HG03135 (cell line): ENCODE measurements around the gene PRPF18.

Experiments
- ATAC-seq: cut with Tn5 transposase; IDR thresholded peaks from one replicate; pipeline ENCODE4 v1.9.1; 2021; ENCODE audit warnings: mild to moderate bottlenecking, moderate library complexity; ENCODE audit not compliant: unreplicated experiment

The PRPF18 gene

GRCh38 chr10:13604357-13605040 is 17.7 kb downstream of the PRPF18 start:
- no peak for ATAC-seq

- ATAC-seq: no peak
Observed at GRCh38 chr10:13608246-13608853, 21.6 kb downstream of the PRPF18 start.

GRCh38 chr10:13612654-13613373 is 26.0 kb downstream of the PRPF18 start:
- ATAC-seq: no peak

- no peak for ATAC-seq
Observed at GRCh38 chr10:13613519-13613918, 26.8 kb downstream of the PRPF18 start.

- ATAC-seq: no peak
Observed at GRCh38 chr10:13614530-13615332, 28.0 kb downstream of the PRPF18 start.

- no peak for ATAC-seq
Observed at GRCh38 chr10:13615650-13616300, 29.0 kb downstream of the PRPF18 start.

- ATAC-seq: no peak
Observed at GRCh38 chr10:13617116-13617515, 30.4 kb downstream of the PRPF18 start.

- ATAC-seq: no peak
Observed at GRCh38 chr10:13621931-13622330, 35.2 kb downstream of the PRPF18 start.

GRCh38 chr10:13624630-13625029 is 37.9 kb downstream of the PRPF18 start:
- ATAC-seq: no peak

- no peak for ATAC-seq
Observed at GRCh38 chr10:13627459-13628310, 40.9 kb downstream of the PRPF18 start.

GRCh38 chr10:13628661-13629060 is 41.9 kb downstream of the PRPF18 start:
- ATAC-seq: no peak

- ATAC-seq: no peak
Observed at GRCh38 chr10:13629116-13629515, 42.4 kb downstream of the PRPF18 start.

- no peak for ATAC-seq
Observed at GRCh38 chr10:13630231-13630630, 43.5 kb downstream of the PRPF18 start.

- no peak for ATAC-seq
Observed at GRCh38 chr10:13631594-13631993, 44.8 kb downstream of the PRPF18 start.

GRCh38 chr10:13632440-13632839 is 45.7 kb downstream of the PRPF18 start:
- ATAC-seq: no peak

- no peak for ATAC-seq
Observed at GRCh38 chr10:13632884-13633440, 46.2 kb downstream of the PRPF18 start.

- ATAC-seq: no peak
Observed at GRCh38 chr10:13633689-13634088, 46.9 kb downstream of the PRPF18 start.

GRCh38 chr10:13634207-13634606 is 47.4 kb downstream of the PRPF18 start:
- no peak for ATAC-seq

GRCh38 chr10:13636776-13637175 is 50.0 kb downstream of the PRPF18 start:
- ATAC-seq: no peak
